Stomach (tissue), 4 donors: Measurements from ENCODE around the gene ZNFX1.

Source experiments
- CTCF ChIP-seq, 7 experiments: fragments of 450-650 bp in 4 of 7; fragments of 200-600 bp in 3 of 7; sonication (generic) in 3 of 7; IDR thresholded peaks; one replicate each; pipeline ENCODE4 v1.5.1; 2016 to 2019; ENCODE audit warnings: antibody characterized with exemption in 7 of 7, control low read depth in 2 of 7, mild to moderate bottlenecking in 1 of 7
- EP300 ChIP-seq: sonication (generic); formaldehyde crosslinking; IDR thresholded peaks from one replicate; pipeline ENCODE4 v1.6.1; 2017; ENCODE audit warnings: antibody characterized with exemption
- POLR2A ChIP-seq, 4 donors: fragments of 450-650 bp; IDR thresholded peaks; one replicate each; pipeline ENCODE4 v1.6.1; 2016; ENCODE audit warnings: antibody characterized with exemption in 4 of 4, control low read depth in 2 of 4, mild to moderate bottlenecking in 1 of 4, moderate library complexity in 1 of 4
- POLR2AphosphoS5 ChIP-seq, 3 donors: sonication (generic); formaldehyde crosslinking; IDR thresholded peaks; one replicate each; pipeline ENCODE4 v1.6.1; 2016; ENCODE audit warnings: antibody characterized with exemption in 3 of 3

DNA sequence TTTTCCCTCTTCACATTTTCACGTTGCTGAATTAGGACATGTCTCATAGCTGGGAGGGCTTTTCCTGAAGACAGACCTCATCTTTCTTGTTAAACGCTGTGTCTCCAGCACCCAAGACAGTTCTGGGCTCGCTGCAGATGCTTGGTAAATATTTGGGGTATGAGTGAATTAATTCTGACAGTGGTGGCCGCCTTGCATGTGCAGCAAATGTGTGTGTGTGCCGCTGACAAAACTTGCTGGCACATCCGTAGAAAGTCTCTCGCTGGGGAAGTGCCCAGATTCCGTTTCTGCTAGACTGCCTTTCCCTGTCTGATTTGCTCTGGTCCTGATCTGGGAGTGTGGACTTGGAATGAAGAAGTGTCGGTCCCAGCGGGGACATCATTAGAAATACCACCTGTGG, 48.2 kb upstream of the ZNFX1 start:
- TF ChIP-seq CTCF (IDR thresholded peaks at IDR 0.05): no peak
- TF ChIP-seq POLR2A (IDR thresholded peaks at IDR 0.05): no peak
- no peak for TF ChIP-seq EP300
- TF ChIP-seq POLR2AphosphoS5 (IDR thresholded peaks at IDR 0.05): no peak
